ENCODE data around the gene KCNAB3. TPM values are rescaled to one million over a fixed set of nuclear protein-coding genes. Genes with fewer than 3 reads are reported as not detected.

The KCNAB3 gene
- total and polyA plus RNA-seq, 2 donors, result 1.2 to 8.9 TPM

DNA sequence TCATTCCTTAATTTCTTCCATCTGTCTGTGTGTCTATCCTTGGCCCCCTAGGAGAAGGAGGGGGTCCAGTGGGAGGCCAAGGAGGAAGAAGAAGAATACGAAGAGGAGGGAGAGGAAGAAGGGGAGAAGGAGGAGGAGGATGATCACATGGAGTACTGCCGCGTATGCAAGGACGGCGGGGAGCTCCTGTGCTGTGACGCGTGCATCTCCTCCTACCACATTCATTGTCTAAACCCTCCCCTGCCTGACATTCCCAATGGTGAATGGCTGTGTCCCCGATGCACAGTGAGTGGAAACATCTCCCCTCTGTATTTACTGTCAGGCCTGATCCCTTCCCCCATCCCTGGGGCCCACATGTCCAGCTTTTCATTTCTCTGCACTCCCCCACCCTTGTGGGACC is 34.8 kb downstream of the KCNAB3 start:
- Histone ChIP-seq H3K4me3 (ENCODE audit: low read length in 2 of 2) (no peak overlapping the region), H3K9me3 (ENCODE audit: control insufficient read depth in 2 of 2, insufficient read depth in 1 of 2, low read length in 1 of 2) (no peaks in the 10 kb centered on the region), H3K36me3 (ENCODE audit: control insufficient read depth in 2 of 2, insufficient read depth in 2 of 2, low read length in 1 of 2) (peaks cover 80 to 88% of the 10 kb centered on the region in 2 donors), H3K27ac (ENCODE audit: low read depth in 1 of 2, low read length in 1 of 2) (no peak overlapping the region), H3K27me3 (ENCODE audit: control insufficient read depth in 2 of 2, insufficient read depth in 1 of 2, low read length in 1 of 2) (no peaks in the 10 kb centered on the region), H3K4me1 (ENCODE audit: control insufficient read depth in 2 of 2, insufficient read depth in 2 of 2, low read length in 2 of 2) (peaks cover 0 to 3% of the 10 kb centered on the region in 2 donors)
- no peak for DNase-seq (ENCODE audit: low read depth in 6 of 9, low spot score in 9 of 9)
- WGBS, result 99% methylated on average over 8 of the region's 8 CpGs

DNA sequence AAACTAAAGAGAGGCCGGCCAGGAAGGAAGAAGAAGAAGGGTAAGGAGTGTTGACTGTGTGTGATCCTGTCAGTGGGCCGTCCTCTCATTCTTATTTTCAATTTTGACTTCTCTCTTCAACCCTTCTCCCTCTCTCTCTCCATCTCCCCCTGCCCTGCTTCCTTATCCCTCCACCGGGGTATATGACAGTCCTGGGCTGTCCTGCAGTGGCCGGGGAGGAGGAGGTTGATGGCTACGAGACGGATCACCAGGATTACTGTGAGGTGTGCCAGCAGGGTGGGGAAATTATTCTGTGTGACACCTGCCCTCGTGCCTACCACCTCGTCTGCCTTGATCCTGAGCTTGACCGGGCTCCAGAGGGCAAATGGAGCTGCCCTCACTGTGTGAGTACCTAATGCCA is 35.4 kb downstream of the KCNAB3 start:
- 99% methylated on average over 9 of the region's 9 CpGs for WGBS
- Histone ChIP-seq H3K27ac (ENCODE audit: low read depth in 1 of 2, low read length in 1 of 2) (no peak overlapping the region), H3K4me3 (ENCODE audit: low read length in 2 of 2) (no peak overlapping the region), H3K4me1 (ENCODE audit: control insufficient read depth in 2 of 2, insufficient read depth in 2 of 2, low read length in 2 of 2) (peaks cover 0 to 9% of the 10 kb centered on the region in 2 donors), H3K27me3 (ENCODE audit: control insufficient read depth in 2 of 2, insufficient read depth in 1 of 2, low read length in 1 of 2) (no peaks in the 10 kb centered on the region), H3K9me3 (ENCODE audit: control insufficient read depth in 2 of 2, insufficient read depth in 1 of 2, low read length in 1 of 2) (no peaks in the 10 kb centered on the region), H3K36me3 (ENCODE audit: control insufficient read depth in 2 of 2, insufficient read depth in 2 of 2, low read length in 1 of 2) (peaks cover 77 to 88% of the 10 kb centered on the region in 2 donors)
- no peak for DNase-seq (ENCODE audit: low read depth in 6 of 9, low spot score in 9 of 9)

DNA sequence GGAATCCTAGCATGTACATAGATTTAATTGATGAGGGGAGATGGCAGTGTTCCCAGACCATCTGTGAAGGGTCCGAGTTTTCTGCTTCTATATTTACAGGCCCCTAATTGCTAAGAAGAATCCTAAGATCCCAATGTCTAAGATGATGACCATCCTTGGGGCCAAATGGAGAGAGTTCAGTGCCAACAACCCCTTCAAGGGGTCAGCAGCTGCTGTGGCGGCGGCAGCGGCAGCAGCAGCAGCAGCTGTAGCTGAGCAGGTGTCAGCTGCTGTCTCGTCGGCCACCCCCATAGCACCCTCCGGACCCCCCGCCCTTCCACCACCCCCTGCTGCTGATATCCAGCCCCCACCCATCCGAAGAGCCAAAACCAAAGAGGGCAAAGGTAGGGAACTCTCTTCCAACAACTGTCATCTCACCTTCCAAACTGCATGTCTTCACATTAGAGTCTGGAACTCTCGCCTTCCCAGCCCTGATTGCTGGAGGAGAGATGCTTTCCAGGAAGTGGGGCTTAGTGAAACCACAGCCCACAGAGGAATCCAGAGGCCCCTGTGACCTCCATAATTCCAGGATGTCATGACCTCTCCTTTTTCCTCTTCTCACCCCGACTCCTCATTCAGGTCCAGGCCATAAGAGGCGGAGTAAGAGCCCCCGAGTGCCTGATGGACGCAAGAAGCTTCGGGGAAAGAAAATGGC is 36.3 kb downstream of the KCNAB3 start:
- no peak overlapping the region for H3K4me3 ChIP-seq (ENCODE audit: low read length in 2 of 2)
- peaks cover 6 to 17% of the 10 kb centered on the region in 2 donors for H3K4me1 ChIP-seq (ENCODE audit: control insufficient read depth in 2 of 2, insufficient read depth in 2 of 2, low read length in 2 of 2)
- over 99% methylated on average over 15 of the region's 15 CpGs for WGBS
- DNase-seq (ENCODE audit: low read depth in 6 of 9, low spot score in 9 of 9), result no peak
- H3K9me3 ChIP-seq (ENCODE audit: control insufficient read depth in 2 of 2, insufficient read depth in 1 of 2, low read length in 1 of 2), result no peaks in the 10 kb centered on the region
- no peak overlapping the region for H3K27ac ChIP-seq (ENCODE audit: low read depth in 1 of 2, low read length in 1 of 2)
- H3K36me3 ChIP-seq (ENCODE audit: control insufficient read depth in 2 of 2, insufficient read depth in 2 of 2, low read length in 1 of 2), result peaks cover 69 to 85% of the 10 kb centered on the region in 2 donors
- no peaks in the 10 kb centered on the region for H3K27me3 ChIP-seq (ENCODE audit: control insufficient read depth in 2 of 2, insufficient read depth in 1 of 2, low read length in 1 of 2)

DNA sequence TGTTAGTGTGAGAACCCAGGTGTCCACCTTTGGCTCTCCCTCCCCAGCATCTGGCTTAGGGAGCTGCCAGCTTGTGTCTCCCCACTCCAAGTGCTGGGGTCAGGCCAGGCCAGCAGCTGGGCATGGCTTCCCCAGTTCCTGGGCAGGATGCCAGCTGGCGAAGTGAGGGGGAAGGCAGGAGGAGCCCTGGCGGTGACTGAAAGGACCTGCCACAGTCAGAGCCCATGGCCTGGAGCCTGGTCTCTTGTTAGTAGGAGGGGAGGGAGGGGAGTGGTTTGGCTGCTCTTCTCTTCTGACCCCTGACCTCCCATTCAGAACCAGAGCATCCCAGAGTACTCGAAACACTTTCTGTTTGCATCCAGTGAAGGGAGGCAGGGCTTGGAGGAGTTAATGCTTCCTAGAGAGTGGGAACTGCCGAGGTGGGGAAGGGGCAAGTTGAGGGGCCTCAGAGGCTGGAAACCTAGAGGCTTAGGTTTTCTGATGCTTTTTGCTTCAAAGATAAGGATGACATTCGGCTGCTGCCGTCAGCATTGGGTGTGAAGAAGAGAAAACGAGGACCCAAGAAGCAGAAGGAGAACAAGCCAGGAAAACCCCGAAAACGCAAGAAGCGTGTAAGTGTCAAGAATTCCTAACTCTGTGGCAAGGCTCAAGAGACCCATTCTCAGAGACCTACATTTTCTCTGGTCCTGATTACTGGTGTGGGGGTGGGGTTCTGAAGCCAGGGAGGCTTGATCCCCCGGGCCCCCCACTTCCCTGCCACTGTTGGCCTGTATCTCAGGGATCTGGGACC is 40.3 kb downstream of the KCNAB3 start:
- H3K9me3 ChIP-seq (ENCODE audit: control insufficient read depth in 2 of 2, insufficient read depth in 1 of 2, low read length in 1 of 2), result peaks cover 0 to 6% of the 10 kb centered on the region in 2 donors
- WGBS, result 80% methylated on average over 11 of the region's 11 CpGs
- H3K4me3 ChIP-seq (ENCODE audit: low read length in 2 of 2), result no peak overlapping the region
- peak in 1 of 9 donors; percentile 10 for DNase-seq (ENCODE audit: low read depth in 6 of 9, low spot score in 9 of 9)
- H3K36me3 ChIP-seq (ENCODE audit: control insufficient read depth in 2 of 2, insufficient read depth in 2 of 2, low read length in 1 of 2), result peaks cover 36 to 50% of the 10 kb centered on the region in 2 donors
- H3K27me3 ChIP-seq (ENCODE audit: control insufficient read depth in 2 of 2, insufficient read depth in 1 of 2, low read length in 1 of 2), result no peaks in the 10 kb centered on the region
- H3K4me1 ChIP-seq (ENCODE audit: control insufficient read depth in 2 of 2, insufficient read depth in 2 of 2, low read length in 2 of 2), result peaks cover 14 to 41% of the 10 kb centered on the region in 2 donors
- peak overlapping the region; percentile 73 to 96 for H3K27ac ChIP-seq (ENCODE audit: low read depth in 1 of 2, low read length in 1 of 2)

DNA sequence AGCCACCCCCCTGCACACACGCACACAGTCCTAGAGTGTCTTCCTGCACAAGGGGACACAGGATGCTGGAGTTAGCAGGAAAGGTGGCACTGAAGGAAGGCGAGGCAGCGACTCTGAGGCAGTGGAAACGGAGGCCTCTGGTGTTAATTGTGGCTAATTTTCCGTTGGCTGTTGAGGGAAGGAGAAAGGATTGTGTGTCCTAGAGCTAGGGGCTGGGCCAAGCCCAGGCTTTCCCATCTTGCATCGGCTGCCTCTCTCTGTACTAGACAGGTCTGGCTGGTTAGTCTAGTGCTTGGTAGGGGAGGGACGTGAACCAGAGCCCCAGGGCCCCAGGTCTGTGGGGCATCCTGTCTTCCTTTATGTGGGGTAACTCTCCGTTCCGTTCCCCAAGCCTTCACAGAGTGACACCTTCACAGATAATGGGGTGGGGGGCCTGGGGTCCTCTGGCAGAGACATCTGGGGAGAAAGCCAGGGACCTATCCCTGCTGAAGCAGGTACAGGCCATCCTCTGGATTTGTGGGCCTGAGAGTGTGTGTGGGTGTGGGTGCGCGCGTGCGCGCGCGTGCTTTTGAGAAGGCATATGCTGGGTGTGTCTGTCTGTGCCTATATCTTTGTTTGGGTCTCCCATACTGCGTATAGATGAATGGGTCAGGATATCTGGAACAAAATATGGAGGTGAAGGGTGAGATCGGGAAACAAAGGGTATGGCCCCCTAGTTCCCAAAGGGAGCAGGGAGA is 41.3 kb downstream of the KCNAB3 start, which contains the start of gene CHD3:
CHD3 (plus strand) TSS at position 606 of the 737 bp plus-strand sequence. CDS start 212 bp downstream, outside the sequence.
- peak in 2 of 9 donors; percentile 33 to 46 for DNase-seq (ENCODE audit: low read depth in 6 of 9, low spot score in 9 of 9)
- peaks cover 25 to 40% of the 10 kb centered on the region in 2 donors for H3K36me3 ChIP-seq (ENCODE audit: control insufficient read depth in 2 of 2, insufficient read depth in 2 of 2, low read length in 1 of 2)
- no peaks in the 10 kb centered on the region for H3K27me3 ChIP-seq (ENCODE audit: control insufficient read depth in 2 of 2, insufficient read depth in 1 of 2, low read length in 1 of 2)
- WGBS, result 48% methylated on average over 18 of the region's 18 CpGs
- peaks cover 17 to 46% of the 10 kb centered on the region in 2 donors for H3K4me1 ChIP-seq (ENCODE audit: control insufficient read depth in 2 of 2, insufficient read depth in 2 of 2, low read length in 2 of 2)
- peak within 1 kb of the TSS; percentile 95 to 96 for H3K27ac ChIP-seq (ENCODE audit: low read depth in 1 of 2, low read length in 1 of 2)
- peaks cover 0 to 6% of the 10 kb centered on the region in 2 donors for H3K9me3 ChIP-seq (ENCODE audit: control insufficient read depth in 2 of 2, insufficient read depth in 1 of 2, low read length in 1 of 2)
- H3K4me3 ChIP-seq (ENCODE audit: low read length in 2 of 2), result peak within 1 kb of the TSS; percentile 82 to 87

DNA sequence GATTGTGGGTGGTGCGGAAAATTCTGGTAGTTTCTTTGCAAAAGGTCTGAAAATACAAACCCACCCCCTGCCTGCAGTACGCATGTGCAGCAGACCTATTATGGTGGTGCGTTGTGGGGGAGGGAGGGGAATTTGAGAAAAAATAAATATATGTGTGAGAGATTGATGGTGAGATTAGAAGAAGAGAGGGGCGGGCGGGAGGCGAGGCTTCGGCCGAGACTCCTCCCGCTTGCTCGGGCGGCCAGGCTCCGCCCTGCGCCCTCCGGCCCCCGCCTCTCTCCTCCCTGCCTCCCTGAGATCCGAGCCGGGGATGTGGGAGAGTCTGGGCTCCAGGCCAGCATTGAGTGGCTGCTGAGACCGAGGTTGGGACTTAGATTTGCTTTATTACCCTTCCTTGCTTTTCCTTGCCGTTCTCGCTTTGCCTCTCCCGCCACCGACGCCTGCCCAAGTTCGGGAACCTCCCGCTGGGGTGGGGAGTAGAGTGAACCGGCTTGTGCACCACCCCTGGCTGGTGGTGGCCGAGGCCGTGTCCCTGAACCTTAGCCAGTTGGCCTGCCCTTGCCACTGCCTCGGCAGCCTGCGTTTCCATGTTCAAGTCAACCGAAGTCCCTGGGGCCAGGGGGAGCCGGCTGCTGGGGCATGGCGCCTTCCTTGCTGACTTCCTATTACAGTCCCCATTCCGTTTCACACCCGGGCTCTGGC is 42.0 kb downstream of the KCNAB3 start:
- Histone ChIP-seq H3K4me1 (ENCODE audit: control insufficient read depth in 2 of 2, insufficient read depth in 2 of 2, low read length in 2 of 2) (peaks cover 21 to 52% of the 10 kb centered on the region in 2 donors), H3K27ac (ENCODE audit: low read depth in 1 of 2, low read length in 1 of 2) (peak overlapping the region; percentile 95 to 96), H3K36me3 (ENCODE audit: control insufficient read depth in 2 of 2, insufficient read depth in 2 of 2, low read length in 1 of 2) (peaks cover 22 to 33% of the 10 kb centered on the region in 2 donors), H3K4me3 (ENCODE audit: low read length in 2 of 2) (peak overlapping the region; percentile 82 to 87), H3K27me3 (ENCODE audit: control insufficient read depth in 2 of 2, insufficient read depth in 1 of 2, low read length in 1 of 2) (no peaks in the 10 kb centered on the region), H3K9me3 (ENCODE audit: control insufficient read depth in 2 of 2, insufficient read depth in 1 of 2, low read length in 1 of 2) (peaks cover 0 to 6% of the 10 kb centered on the region in 2 donors)
- WGBS, result under 1% methylated on average over 35 of the region's 35 CpGs
- peak in 8 of 9 donors; percentile 80 to 94 (median 88) for DNase-seq (ENCODE audit: low read depth in 6 of 9, low spot score in 9 of 9)

DNA sequence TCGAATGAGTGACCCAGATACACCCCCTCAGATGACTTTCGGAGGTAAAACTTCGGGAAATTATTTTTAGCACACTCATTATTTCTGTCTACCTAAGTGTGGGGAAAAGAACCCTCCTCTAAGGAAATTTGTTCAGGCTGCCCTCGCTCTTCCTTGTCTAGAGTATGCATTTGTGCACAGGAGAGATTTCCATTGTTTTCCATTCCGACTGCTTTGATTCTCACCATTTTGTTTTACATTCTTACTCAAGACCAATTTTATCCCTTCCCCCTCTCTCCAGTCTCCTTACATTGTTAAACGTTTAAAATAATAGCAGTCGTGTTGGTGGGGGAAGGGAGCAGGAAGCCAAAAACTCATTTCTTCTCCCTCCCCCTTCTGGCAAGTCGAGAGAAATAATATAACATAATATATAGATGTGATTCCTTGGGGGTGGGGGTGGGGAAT is 42.6 kb downstream of the KCNAB3 start:
- DNase-seq (ENCODE audit: low read depth in 6 of 9, low spot score in 9 of 9), result peak in 1 of 9 donors; percentile 84
- Histone ChIP-seq H3K9me3 (ENCODE audit: control insufficient read depth in 2 of 2, insufficient read depth in 1 of 2, low read length in 1 of 2) (peaks cover 0 to 6% of the 10 kb centered on the region in 2 donors), H3K27me3 (ENCODE audit: control insufficient read depth in 2 of 2, insufficient read depth in 1 of 2, low read length in 1 of 2) (no peaks in the 10 kb centered on the region), H3K4me3 (ENCODE audit: low read length in 2 of 2) (peak overlapping the region; percentile 82 to 87), H3K4me1 (ENCODE audit: control insufficient read depth in 2 of 2, insufficient read depth in 2 of 2, low read length in 2 of 2) (peaks cover 26 to 57% of the 10 kb centered on the region in 2 donors), H3K36me3 (ENCODE audit: control insufficient read depth in 2 of 2, insufficient read depth in 2 of 2, low read length in 1 of 2) (peaks cover 21 to 31% of the 10 kb centered on the region in 2 donors), H3K27ac (ENCODE audit: low read depth in 1 of 2, low read length in 1 of 2) (peak overlapping the region; percentile 95 to 96)
- 2% methylated on average over 8 of the region's 8 CpGs for WGBS
